Measurements from ENCODE around the gene KCTD21.

Gene KCTD21

DNA sequence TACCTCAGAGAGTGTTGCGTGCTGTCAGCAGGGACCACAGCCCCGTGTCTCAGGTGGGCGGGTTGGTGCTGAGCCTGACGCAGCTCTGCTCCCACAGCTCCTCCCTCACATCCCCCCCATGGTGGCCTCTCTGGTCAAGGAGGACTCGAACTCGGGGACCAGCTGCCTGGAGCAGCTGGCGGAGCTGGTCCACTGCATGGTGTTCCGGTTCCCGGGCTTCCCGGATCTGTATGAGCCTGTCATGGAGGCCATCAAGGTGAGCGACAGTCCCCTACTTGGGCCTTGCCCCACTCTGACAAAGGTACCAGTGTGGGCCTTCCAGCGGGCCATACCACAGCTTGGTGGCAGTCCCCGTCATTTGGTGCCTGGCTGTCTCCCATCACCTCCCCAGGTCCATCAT lies 12.1 kb upstream of the KCTD21 start:
- DNase-seq (ENCODE audit: low spot score), result no peak

DNA sequence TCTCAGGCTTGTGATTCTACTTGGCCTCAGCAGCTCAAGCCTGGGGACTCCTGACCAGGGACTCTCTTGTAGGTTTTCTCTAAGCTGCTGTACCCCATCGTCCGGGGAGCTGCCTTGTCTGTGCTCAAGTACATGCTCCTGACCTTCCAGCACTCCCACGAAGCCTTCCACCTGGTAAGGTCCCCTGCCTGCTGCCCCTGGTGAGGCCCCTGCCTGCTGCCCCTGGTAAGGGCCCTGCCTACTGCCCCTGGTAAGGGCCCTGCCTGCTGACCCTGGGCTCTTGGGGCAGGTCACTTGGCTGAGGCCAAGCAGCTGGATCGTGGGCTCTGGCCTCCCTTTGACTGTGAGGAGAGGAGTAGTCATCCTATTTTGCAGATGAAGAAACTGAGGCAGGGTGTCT lies 11.6 kb upstream of the KCTD21 start:
- no peak for DNase-seq (ENCODE audit: low spot score)

DNA sequence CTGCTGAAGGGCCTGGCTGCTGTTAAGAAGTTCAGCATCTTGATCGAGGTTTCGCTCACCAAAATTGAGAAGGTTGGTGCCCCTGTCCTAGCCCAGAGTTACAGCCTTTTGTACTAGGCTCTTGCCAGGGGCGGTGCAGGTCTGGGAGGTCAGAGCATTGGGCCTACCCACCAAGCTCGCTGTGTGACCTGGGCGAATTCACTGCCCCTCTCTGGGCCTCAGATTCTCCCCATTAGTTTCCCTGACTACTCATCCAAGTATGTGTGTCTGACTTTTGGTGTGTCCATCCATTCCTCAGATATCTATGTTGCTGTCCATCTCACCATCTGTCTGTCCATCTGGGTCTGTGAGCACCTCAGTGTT lies 11.2 kb upstream of the KCTD21 start:
- DNase-seq (ENCODE audit: low spot score), result no peak

DNA sequence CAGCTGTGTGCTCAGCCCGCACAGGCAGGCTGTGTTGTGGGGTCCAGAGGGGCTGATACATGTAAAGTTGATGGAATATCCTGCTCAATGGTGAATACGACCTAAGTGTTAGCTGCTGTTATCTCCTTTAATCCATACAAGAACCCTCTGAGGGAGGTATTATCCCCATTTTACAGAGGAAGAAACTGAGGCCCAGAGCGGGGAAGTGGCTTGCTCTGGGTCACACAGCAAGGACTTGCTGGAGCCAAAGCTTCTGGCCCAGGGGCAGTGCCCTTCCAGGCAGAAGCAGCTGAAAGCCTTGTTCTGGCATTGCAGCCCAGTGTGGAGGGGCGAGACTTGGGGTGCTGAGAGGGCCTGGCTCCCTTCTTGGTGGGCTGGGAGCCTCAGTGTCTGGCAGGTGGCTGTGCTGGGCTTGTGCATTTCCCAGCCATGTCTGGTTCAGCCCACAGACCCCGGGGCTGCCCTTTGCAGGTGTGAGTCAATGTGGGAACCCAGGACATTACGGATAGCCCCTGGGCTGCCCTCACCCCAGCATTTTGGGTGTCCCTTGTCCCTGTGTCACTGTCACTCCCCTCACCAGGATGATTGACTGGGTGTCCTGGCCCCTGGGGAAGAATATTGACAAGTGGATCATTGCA lies 10.7 kb upstream of the KCTD21 start:
- DNase-seq (ENCODE audit: low spot score), result no peak

DNA sequence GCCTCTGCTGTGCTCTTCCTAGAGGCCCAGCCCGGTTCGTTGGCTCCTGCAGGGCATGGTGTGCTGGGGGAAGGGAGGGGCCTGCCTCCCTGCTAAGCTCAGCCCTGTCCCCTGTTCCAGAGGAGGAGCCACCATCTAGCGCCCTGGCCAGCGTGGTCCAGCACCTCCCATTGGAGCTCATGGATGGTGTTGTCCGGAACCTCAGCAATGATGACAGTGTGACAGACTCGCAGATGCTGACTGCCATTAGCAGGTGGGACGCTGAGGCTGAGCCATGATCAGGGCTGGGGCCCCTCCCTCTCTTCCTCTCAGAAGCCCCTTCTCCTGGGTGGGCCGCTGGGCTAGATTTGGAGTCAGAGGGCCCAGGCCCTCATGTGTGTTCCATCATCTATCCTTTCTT lies 9.4 kb upstream of the KCTD21 start:
- DNase-seq (ENCODE audit: low spot score), result no peak

DNA sequence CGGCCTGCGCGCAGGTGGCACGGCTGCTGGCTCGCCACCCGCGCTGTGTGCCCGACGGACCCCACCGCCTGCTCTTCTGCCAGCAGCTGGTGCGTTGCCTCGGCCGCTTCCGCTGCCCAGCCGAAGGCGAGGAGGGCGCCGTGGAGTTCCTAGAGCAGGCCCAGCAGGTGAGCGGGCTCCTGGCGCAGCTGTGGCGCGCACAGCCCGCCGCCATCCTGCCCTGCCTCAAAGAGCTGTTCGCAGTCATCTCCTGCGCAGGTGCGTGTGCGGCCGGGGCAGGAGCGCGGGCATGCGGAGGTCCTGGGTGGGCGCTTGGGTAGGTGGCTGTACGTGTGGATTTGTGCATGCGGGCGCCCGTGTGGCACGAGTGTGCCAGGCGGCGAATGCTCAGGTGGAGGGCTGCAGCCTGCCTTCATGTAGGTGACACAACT lies 8.2 kb upstream of the KCTD21 start:
- no peak for DNase-seq (ENCODE audit: low spot score)

DNA sequence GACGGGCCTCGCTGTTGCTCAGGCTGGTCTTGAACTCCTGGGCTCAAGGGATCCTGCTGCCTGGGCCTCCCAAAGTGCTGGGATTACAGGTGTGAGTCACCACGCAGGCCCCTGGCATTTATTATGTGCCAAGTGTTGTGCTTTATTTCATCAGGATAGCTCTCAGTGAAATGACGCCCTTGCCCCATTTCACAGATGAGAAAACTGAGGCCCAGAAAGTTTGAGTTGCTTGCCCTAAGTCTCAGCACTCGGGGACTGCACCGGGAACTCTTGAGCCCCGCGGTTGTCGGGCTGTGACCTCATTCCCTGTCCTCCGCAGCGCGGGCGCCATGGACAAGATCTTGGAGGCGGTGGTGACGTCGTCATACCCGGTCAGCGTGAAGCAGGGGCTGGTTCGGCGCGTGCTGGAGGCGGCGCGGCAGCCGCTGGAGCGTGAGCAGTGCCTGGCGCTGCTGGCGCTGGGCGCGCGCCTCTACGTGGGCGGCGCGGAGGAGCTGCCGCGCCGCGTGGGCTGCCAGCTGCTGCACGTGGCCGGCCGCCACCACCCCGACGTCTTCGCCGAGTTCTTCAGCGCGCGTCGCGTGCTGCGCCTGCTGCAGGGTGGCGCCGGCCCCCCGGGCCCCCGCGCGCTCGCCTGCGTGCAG lies 7.6 kb upstream of the KCTD21 start:
- no peak for DNase-seq (ENCODE audit: low spot score)

DNA sequence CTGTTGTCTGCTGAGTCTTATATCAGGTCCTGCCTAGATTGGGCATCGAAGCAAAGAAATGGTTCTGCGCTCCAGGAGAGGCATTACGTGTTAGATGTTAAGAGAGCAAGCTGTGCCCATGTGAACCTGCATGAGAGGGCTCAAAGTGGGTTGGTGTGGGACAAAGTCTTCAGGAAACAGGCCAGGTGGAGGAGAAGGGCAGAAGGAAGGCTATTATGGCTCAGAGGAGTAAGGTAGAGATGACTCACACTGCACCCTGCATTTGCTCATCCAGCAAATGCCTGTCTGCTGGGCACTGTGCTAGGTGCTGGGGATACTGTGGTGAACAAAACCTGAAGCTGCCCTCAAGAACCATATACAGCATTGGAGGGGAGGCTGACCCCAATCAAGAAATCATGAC lies 6.1 kb upstream of the KCTD21 start:
- no peak for DNase-seq (ENCODE audit: low spot score)

DNA sequence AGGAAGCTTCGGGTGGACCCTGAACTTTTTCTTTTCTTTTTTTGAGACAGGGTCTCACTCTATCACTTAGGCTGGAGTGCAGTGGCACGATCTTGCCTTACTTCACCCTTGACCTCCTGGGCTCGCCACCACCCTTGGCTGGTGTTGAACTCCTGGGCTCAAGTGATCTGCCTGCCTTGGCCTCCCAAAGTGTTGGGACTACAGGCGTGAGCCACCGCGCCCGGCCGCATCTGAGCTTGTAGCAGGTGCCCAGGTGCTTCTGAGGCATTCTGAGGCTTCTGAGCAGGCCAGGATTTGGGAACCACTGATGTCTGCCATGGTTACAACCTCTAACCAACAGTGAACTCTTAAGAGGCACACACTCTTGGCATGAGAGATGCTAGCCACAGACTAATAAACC lies 5.4 kb upstream of the KCTD21 start:
- DNase-seq (ENCODE audit: low spot score), result no peak

DNA sequence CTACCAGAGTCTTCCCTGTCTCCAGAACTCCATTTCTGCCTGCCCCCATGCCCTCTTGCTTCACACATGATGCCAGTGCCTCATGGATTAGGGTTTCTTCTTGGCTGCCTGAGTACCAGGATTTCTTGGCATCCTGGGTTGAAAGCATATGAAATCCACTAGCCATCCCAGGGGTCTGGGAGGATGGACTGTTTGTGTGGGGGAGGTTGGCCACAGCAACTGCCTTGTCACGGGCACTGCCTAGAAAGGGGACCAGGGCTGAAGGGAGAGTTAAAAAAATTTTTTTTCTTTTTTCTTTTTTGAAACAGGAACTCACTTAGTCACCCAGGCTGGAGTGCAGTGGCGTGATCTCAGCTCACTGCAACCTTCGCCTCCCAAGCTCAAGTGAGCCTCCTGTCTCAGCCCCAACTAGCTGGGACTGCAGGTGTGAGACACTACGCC lies 4.5 kb upstream of the KCTD21 start:
- no peak for DNase-seq (ENCODE audit: low spot score)

DNA sequence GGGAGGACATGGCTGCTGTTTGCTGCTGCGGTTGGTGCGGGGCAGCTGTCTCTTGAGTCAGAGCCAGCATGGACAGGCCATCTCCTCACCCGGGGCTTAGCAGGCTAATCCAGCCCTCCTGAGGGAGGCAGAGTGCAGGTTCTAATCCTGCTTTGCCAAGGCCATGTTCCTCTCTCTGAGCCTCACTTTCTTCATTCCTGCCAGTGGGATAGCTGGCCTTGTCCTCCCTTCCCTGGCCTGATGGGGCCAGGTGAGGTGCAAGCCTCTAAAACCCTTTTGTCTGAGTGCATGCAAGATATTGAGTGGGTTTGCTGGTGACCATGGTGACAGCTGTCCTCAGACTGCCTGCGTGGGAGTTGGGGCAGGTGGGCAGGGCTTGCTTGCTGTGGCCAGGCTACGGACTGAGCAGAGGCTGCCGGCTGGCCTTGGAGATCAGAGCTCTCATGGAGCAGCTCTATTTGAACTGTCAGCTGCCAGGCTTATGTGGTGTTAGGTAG lies 3.8 kb upstream of the KCTD21 start:
- DNase-seq (ENCODE audit: low spot score), result no peak

DNA sequence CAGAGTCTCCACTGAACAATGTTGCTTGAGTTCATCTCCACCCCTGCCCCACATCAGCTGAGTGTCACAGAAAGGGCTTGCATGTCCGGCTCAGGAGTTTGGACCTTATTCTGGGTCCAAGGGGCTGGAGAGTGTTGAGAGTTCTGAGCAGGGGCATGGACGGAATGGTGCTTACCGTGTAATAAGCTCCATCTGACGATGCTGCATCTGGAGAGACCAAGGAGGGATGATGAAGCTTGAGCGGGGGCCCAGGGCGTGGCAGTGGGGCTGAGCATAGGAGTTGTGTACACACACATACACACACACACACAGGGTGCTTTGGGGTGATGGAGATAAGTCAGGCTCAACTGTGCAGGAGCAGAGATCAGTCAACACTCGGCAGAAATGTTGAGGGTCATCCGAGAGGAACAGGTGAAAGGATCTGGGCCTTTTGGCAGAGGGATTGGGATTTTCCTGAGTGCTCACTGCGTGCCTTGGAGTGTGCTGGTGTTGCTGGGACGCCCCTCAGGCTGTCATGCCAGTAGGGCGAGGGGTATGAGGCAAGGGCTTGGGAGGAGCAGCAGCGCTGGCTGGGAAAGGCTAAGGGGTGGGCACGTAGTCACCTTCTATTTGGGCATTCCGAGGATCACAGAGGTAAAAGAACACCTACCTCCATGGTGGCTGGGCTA lies 2.6 kb upstream of the KCTD21 start:
- DNase-seq (ENCODE audit: low spot score), result no peak

DNA sequence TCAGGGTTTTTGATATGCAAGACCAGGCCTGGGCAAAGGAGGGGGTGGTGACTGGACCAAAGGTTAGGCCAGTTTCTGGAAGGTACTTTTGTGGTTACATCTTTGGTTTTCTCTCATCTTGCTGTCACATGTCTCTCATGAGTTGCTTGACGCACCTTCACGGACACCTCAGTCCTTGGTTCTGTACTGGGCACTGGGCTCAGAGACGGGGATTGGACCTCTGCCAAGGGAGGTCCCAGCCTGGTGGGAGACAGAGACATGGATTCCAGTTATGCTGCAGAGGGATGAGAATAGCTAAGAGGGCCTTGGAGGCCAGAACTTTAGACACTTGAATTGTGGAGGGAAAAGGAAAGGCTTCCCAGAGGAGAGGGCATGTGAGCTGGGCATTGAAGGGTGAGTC lies 1.9 kb upstream of the KCTD21 start:
- DNase-seq (ENCODE audit: low spot score), result no peak

DNA sequence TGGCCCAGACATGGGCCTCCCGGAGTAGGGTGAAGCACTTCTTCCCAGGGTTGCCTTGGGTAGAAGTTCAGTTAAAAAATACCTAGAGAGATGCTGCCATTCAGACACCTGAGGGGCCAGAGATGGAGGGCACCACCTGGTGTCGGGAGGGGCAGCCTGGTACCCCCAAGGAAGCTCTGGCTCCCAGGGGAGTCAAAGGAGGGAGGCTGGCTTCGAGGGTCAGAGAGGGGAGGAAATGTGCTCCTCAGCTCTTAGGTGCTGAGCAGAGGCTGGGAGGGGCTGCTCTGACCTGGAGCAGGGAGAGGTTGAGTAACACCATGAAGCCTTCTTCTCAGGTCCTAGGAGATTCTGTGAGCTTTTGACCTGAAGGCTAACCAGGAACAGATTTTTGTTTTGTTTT lies 1.4 kb upstream of the KCTD21 start:
- DNase-seq (ENCODE audit: low spot score), result no peak

DNA sequence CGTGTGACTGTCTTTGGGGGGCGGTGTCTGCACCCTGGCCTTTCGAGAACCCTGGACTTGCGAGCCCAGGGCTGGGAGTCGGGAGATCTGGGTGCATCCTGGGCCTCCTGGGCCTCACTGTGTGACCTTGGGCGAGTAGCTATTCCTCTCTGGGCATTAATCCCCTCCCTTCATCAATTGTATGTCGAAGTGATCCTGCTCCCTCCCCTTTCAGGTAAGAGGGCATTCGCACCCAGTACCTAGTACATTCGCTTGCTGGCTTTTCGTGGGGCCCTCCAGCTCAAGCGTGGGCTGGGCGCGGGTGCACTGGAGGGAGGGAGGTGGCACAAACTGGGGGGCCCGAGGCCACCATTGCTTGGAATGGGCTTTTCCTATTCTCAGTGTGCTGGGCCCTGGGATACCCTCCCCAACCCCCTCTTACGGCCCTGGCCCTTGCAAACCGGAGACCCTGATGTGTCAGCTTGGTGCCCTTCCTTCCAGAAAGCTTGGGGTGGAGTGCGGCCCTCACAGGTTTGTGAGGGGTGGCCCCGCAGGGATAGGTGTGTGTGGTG lies 823 bp upstream of the KCTD21 start:
- no peak for DNase-seq (ENCODE audit: low spot score)

DNA sequence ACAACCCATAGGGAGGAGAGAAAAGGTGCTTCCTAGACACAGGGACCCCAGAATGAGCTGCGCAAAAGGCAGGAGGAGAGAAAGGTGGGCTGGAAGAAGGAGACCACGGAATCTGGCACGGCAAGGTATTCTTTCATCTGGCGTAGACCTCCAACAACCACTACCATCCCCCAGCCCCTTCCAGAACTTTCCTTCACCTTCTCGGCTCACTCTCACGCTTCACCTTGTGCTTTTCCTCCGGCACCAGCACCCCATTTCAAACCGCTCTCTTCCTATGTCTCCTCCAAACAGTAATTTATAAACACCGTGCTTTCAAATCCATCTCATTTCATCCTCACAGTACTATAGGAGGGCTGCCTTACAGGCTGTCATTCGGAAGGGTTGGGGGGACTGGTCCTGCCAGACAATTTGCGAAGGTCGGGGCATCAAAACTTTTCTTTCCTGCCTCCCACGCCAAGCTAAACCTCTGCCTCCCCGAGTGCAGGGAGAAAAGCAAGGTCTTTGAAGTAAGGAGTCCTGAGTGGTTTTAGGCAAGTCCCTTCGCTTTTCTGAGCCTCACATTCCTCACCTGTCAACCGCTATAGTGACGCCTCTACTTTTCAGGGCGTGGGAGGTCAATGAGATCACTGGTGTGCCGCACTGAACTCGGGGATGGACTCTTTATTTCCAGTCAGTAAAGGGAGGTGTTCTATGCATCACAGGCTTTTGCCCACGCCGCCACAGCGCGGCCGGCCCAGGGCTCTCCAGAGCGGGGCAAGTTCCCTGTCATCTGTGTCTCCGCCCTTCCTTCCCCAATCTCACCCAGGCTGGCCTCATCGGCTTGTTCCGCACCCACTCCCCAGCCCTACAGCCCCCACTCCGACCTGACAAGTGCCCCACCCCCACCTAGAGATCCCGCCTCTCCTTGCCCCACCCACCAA lies 800 bp downstream of the KCTD21 start:
- no peak for DNase-seq (ENCODE audit: low spot score)

DNA sequence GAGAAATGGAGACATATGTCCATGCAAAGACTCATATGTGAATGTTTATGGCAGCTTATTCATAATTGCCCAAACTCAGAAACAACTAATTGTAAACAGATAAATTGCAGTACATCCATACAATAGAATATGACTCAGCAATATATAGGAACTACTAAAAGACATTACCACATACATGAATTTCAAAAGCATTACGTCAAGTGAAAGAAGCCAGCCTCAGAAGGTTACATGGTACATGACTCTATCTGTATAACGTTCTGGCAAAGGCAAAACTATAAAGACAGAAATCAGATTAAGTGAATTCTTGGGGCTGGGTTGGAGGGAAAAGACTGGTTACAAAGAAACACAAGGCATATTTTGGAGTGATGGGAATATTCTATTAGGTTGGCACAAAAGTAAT lies 7.2 kb downstream of the KCTD21 start:
- DNase-seq (ENCODE audit: low spot score), result no peak

DNA sequence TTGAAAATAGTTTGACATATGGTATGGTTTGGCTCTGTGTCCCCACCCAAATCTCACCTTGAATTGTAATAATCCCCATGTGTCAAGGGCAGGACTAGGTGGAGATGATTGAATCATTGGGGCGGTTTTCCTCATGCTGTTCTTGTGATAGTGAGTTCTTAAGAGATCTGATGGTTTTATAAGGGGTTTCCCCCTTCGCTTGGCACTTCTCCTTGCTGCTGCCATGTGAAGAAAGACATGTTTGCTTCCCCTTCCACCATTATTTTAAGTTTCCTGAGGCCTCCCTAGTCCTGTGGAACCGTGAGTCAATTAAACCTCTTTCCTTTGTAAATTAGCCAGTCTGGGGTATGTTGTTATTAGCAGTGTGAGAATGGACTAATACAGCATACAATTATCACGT lies 7.7 kb downstream of the KCTD21 start:
- DNase-seq (ENCODE audit: low spot score), result no peak

DNA sequence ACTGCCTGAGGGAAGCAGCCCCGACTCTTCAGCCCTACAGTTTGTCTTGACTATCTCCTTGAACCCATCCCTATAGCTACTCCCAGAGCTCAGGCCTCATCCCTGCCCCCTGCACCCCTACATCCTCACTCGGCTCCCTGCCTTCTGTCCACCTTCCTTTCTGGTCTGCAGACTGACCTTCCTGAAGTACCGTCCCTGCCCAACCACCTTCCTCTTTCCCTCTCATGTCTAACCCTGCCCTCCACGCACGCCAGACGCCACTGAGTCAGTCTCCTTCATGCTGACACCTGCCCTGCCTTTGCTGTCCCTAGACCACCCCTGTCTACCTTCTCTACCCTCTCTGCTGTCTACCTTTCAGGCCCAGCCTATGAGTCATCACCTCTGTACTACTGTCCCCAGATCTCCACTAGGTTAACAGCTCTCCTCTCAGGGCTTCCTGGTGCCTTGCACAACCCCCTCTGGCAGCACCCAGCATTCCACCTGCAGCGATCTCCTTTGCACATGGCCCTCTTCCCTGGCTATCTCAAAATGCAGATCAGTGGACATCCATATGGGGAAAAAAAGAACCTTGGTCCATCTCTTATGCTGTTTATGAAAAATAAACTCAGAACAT lies 8.9 kb downstream of the KCTD21 start:
- DNase-seq (ENCODE audit: low spot score), result no peak

DNA sequence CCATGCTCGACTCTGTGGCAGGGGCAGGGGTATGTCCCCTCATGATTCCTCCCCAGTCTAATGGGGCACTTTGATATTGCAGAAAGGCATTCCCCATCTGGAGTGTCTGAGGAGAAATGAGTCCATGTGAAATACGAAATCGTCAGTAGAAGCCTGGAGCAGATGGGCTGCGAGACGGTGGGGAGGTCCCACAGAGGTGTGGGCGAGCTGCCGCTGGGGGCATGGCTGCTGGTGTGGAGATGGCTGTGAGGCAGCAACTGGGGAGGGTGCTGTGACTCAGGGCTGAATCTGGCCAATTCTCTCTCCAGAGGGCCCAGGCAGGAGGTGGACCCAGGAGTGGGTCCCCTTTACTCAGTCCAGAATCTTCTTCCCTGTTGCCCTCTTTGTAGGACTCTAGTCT lies 11.2 kb downstream of the KCTD21 start:
- DNase-seq (ENCODE audit: low spot score), result no peak

DNA sequence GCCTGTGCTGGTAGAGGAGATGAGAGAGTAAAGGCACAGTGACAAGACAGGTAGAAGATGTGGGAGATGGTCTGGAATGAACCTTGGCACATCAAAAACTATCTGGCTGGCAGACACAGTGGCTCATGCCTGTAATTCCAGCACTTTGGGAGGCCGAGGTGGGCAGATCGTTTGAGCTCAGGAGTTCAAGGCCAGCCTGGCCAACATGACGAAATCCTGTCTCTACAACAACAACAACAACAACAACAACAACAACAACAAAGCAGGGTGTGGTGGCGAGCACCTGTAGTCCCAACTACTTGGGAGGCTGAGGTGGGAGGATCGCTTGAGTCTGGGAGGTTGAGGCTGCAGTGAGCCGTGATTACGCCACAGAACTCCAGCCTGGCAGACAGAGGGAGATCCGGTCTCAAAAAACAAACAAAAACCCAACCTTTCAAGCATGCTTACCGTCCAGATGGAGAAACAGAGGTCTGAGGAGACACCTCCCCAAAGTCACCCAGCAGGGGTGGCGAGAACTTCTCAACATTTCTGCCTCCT lies 11.8 kb downstream of the KCTD21 start:
- no peak for DNase-seq (ENCODE audit: low spot score)
